ENCODE measurements around the gene HSD17B3.

DNA sequence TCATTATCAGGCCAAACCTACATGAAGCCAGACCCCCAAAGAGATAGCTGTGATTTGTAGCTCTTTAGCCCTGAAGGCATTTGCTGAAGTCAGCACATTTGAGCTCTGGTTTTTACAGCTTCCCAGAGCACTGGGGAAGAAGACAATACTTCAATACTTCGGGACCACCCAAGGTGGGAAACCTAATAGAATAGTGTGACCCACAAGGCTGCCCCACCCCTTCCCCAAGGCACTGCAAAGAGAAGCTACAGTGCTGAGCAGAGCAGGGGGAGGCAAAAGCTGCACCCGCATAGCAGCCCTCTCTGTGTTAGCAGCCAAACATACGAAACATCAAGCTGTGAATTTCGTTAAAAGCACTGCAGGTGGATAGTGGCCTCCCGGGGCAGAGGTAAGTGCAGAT, 87.3 kb downstream of the HSD17B3 start:
- TF ChIP-seq, protein P1, sequence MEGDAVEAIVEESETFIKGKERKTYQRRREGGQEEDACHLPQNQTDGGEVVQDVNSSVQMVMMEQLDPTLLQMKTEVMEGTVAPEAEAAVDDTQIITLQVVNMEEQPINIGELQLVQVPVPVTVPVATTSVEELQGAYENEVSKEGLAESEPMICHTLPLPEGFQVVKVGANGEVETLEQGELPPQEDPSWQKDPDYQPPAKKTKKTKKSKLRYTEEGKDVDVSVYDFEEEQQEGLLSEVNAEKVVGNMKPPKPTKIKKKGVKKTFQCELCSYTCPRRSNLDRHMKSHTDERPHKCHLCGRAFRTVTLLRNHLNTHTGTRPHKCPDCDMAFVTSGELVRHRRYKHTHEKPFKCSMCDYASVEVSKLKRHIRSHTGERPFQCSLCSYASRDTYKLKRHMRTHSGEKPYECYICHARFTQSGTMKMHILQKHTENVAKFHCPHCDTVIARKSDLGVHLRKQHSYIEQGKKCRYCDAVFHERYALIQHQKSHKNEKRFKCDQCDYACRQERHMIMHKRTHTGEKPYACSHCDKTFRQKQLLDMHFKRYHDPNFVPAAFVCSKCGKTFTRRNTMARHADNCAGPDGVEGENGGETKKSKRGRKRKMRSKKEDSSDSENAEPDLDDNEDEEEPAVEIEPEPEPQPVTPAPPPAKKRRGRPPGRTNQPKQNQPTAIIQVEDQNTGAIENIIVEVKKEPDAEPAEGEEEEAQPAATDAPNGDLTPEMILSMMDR (conservative IDR thresholded peaks at IDR 0.05) = no peak
- no peak for TF ChIP-seq ZFX (IDR thresholded peaks at IDR 0.05)
